Lower lobe of right lung (tissue), 2 donors: ENCODE data around the gene BAZ1A. TPM values are rescaled to one million over a fixed set of nuclear protein-coding genes. Genes with fewer than 3 reads are reported as not detected.

ENCODE experiments used
- ATAC-seq, 2 donors: fragments of 200-7000 bp; cut with Tn5 transposase; one replicate each; pipeline ENCODE4 v1.9.1; 2020 to 2022; ENCODE audit warnings: mild to moderate bottlenecking in 2 of 2, moderate library complexity in 2 of 2
- DNase-seq: peaks from one replicate; pipeline ENCODE4 v3.0.0-alpha.2; 2020
- H3K27ac ChIP-seq: fragments of 200-600 bp; one replicate; pipeline ENCODE4 v1.8.0; 2022
- H3K27me3 ChIP-seq: fragments of 200-600 bp; one replicate; pipeline ENCODE4 v1.8.0; 2022; ENCODE audit warnings: low read depth
- H3K36me3 ChIP-seq: fragments of 200-600 bp; one replicate; pipeline ENCODE4 v1.8.0; 2022; ENCODE audit warnings: mild to moderate bottlenecking
- H3K4me1 ChIP-seq: fragments of 200-600 bp; one replicate; pipeline ENCODE4 v1.8.0; 2022
- H3K4me3 ChIP-seq: fragments of 200-600 bp; one replicate; pipeline ENCODE4 v1.8.0; 2022; ENCODE audit warnings: mild to moderate bottlenecking
- H3K9me3 ChIP-seq: fragments of 200-600 bp; one replicate; pipeline ENCODE4 v1.8.0; 2022
- intact Hi-C: fragments of 100-400 bp; cut with DNase I; formaldehyde crosslinking; loops from one replicate; pipeline ENCODE4 v1.11.0; 2022
- total RNA-seq: library from RNA; stranded (reverse); fragmentation: NEBNext Ultra II Directional; extraction: Animal tissue kit (Norgen Biotek cat#: 25700); gene quantifications from one replicate; pipeline ENCODE4 v1.2.1, GENCODE V29; 2021
- TF ChIP-seq, protein P1 (sequence below): fragments of 200-600 bp; IDR thresholded peaks from one replicate; pipeline ENCODE4 v1.8.0; 2022; ENCODE audit warnings: antibody characterized with exemption, mild to moderate bottlenecking
- donor health status: DM: no; HTN: yes; CAD: no; lungs with severe emphysema.

BAZ1A gene
- total RNA-seq, 1 donor from 2014 or later = 43.5 TPM

DNA sequence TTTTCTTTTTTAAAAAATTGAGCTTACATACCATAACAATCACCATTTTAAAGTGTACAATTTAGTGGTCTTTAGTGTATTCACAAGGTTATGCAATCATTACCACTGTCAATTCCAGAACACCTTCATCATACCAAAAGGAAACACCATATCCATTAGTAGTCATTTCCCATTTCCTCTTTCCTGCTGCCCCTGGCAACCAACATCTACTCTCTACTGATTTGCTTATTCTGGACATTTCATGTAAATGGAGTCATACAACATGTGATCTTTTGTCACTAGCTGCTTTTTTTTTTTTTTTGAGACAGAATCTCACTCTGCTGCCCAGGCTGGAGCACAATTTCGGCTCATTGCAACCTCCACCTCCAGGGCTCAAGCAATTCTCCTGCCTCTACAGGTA is 93.9 kb downstream of the BAZ1A start:
- H3K9me3 ChIP-seq = no peaks in the 10 kb centered on the region
- H3K36me3 ChIP-seq = peaks cover 97% of the 10 kb centered on the region
- ATAC-seq (peak; percentile 35 to 44), DNase-seq (no peak)
- no peak overlapping the region for H3K4me3 ChIP-seq
- H3K4me1 ChIP-seq = no peaks in the 10 kb centered on the region
- intact Hi-C loops = no loop called here
- no peaks in the 10 kb centered on the region for H3K27me3 ChIP-seq
- no peak overlapping the region for H3K27ac ChIP-seq
- TF ChIP-seq, protein P1, sequence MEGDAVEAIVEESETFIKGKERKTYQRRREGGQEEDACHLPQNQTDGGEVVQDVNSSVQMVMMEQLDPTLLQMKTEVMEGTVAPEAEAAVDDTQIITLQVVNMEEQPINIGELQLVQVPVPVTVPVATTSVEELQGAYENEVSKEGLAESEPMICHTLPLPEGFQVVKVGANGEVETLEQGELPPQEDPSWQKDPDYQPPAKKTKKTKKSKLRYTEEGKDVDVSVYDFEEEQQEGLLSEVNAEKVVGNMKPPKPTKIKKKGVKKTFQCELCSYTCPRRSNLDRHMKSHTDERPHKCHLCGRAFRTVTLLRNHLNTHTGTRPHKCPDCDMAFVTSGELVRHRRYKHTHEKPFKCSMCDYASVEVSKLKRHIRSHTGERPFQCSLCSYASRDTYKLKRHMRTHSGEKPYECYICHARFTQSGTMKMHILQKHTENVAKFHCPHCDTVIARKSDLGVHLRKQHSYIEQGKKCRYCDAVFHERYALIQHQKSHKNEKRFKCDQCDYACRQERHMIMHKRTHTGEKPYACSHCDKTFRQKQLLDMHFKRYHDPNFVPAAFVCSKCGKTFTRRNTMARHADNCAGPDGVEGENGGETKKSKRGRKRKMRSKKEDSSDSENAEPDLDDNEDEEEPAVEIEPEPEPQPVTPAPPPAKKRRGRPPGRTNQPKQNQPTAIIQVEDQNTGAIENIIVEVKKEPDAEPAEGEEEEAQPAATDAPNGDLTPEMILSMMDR = no peak

DNA sequence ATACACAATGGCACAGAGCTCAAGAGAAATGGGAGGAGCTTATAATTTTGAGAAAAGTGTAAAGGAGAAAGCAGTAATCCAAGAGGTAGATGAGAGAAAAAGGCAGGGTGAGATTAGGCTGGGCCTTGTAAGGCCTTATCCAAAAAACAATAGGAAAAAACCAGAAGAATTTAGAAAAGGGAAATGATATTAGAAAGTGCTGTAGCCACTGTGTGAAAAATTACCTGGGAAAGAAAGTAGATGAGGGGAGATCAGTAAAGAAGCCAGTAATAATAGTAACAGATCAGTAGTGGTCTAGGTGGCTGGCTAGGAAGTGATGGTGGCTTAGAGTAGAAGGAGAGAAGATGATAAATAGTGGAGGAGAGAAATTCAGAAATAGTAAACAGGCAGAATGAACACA is 94.5 kb downstream of the BAZ1A start:
- intact Hi-C loops = no loop called here
- Histone ChIP-seq H3K9me3 (no peaks in the 10 kb centered on the region), H3K27ac (no peak overlapping the region), H3K4me3 (no peak overlapping the region), H3K4me1 (no peaks in the 10 kb centered on the region), H3K27me3 (no peaks in the 10 kb centered on the region), H3K36me3 (peaks cover 97% of the 10 kb centered on the region)
- ATAC-seq (no peak), DNase-seq (no peak)
- TF ChIP-seq, protein P1 = no peak

DNA sequence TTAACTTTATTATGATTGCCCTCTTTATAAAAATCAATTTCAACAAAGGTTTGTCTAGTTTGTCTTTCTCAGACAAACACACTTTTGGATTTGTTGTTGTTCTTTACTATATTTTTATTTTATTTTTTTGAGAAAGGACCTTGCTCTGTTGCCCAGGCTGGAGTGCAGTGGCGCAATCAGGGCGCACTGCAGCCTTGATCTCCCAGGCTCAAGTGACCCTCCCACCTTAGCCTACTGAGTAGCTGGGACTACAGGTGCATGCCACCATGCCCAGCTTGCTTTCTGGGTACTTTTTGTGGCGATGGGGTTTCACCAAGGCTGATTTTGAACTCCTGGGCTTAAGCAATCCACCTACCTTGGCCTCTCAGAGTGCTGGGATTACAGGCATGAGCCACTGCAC is 96.4 kb downstream of the BAZ1A start:
- ATAC-seq (no peak), DNase-seq (no peak)
- intact Hi-C loops = no loop called here
- Histone ChIP-seq H3K27ac (no peak overlapping the region), H3K36me3 (peaks cover 97% of the 10 kb centered on the region), H3K9me3 (no peaks in the 10 kb centered on the region), H3K4me3 (no peak overlapping the region), H3K27me3 (no peaks in the 10 kb centered on the region), H3K4me1 (no peaks in the 10 kb centered on the region)
- TF ChIP-seq, protein P1 = no peak

DNA sequence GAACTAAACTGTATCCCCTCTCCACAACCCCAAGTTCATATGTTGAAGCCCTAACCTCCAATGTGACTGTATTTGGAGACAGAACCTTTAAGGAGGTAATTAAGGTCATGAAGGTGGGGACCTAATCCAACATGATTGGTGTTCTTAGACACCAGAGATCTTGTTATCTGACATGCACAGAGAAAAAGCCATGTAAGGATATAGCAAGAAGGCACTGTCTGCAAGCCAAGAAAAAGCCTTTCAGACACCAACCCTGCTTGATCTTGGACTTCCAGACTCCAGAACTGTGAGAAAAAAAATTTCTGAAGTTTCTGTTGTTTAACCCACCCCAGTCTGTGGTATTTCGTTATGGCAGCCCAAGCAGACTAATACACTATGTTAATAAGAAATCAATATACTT is 98.5 kb downstream of the BAZ1A start:
- Histone ChIP-seq H3K36me3 (peaks cover 90% of the 10 kb centered on the region), H3K9me3 (no peaks in the 10 kb centered on the region), H3K27me3 (no peaks in the 10 kb centered on the region), H3K4me3 (no peak overlapping the region), H3K4me1 (no peaks in the 10 kb centered on the region), H3K27ac (no peak overlapping the region)
- ATAC-seq (no peak), DNase-seq (no peak)
- intact Hi-C loops = no loop called here
- TF ChIP-seq, protein P1 = no peak

DNA sequence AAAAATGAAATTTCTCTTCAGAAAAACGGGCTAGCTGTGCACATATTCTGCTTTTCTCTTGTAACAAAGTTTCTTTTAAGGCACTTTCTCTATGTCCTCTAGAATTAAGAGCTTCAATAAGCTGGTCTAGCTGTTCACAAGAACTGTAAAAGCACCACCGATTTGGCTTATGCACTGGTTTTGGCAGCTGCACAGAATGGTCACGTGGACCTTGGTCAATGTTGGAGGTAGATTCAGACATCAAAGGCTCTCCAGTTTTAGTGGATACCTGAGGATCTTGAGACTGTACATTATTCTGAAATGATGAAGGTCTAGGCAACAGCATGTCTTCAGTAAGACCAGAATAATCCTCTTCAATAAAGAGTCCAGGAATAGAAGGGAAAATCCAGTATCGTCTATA is 99.2 kb downstream of the BAZ1A start:
- no peak overlapping the region for H3K4me3 ChIP-seq
- H3K9me3 ChIP-seq = no peaks in the 10 kb centered on the region
- no peaks in the 10 kb centered on the region for H3K27me3 ChIP-seq
- H3K36me3 ChIP-seq = peaks cover 85% of the 10 kb centered on the region
- intact Hi-C loops = no loop called here
- ATAC-seq (no peak), DNase-seq (no peak)
- H3K27ac ChIP-seq = no peak overlapping the region
- TF ChIP-seq, protein P1 = no peak
- no peaks in the 10 kb centered on the region for H3K4me1 ChIP-seq

DNA sequence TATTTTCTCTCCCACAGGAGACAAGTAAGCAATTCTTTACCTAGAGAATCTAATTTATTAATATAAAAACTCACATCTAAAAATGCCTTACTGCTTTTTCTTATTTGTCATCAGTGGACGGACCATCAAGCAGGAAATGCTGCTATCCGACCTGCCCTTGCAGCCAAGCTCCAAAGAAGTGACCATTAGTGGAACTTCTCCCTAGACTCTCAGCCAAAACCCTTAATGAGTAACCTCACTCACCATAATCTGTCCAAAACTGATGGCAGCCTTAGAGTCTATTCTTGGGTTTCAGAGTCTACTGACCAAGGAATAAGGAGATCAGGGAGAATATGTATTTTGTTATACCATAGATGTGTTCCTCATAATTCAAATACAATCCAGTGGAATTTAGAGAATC is 99.8 kb downstream of the BAZ1A start:
- no peak for ATAC-seq

More for the DNA sequence above, 99.8 kb downstream of the BAZ1A start:
- DNase-seq = no peak
- Histone ChIP-seq H3K27me3 (no peaks in the 10 kb centered on the region), H3K9me3 (no peaks in the 10 kb centered on the region), H3K36me3 (peaks cover 80% of the 10 kb centered on the region), H3K4me3 (no peak overlapping the region), H3K4me1 (no peaks in the 10 kb centered on the region), H3K27ac (no peak overlapping the region)
- intact Hi-C loops = no loop called here
- TF ChIP-seq, protein P1 = no peak
